Measurements from ENCODE around the gene BRD1.

BRD1 gene

GRCh38 chr22:49827853-49828598, at the start of gene BRD1:
Gene BRD1 (minus strand): TSS chr22:49827873. CDS start chr22:49824317, 3,556 bp downstream.
- peak; percentile 59 for DNase-seq

- DNase-seq = no peak
These were observed 45.7 kb upstream of the BRD1 start for GRCh38 chr22:49873228-49873940.

- no peak for DNase-seq
These were observed 44.7 kb upstream of the BRD1 start for GRCh38 chr22:49872347-49872746.

- no peak for DNase-seq
These were observed 43.8 kb upstream of the BRD1 start for GRCh38 chr22:49871482-49871881.

GRCh38 chr22:49869845-49870712, 42.4 kb upstream of the BRD1 start:
- no peak for DNase-seq

GRCh38 chr22:49869086-49869830, 41.6 kb upstream of the BRD1 start:
- no peak for DNase-seq

GRCh38 chr22:49867303-49868265, 39.9 kb upstream of the BRD1 start:
- no peak for DNase-seq

- no peak for DNase-seq
These were observed 39.0 kb upstream of the BRD1 start for GRCh38 chr22:49866646-49867045.

GRCh38 chr22:49866134-49866533, 38.5 kb upstream of the BRD1 start:
- no peak for DNase-seq

GRCh38 chr22:49865156-49865555, 37.5 kb upstream of the BRD1 start:
- no peak for DNase-seq

GRCh38 chr22:49863931-49864330, 36.3 kb upstream of the BRD1 start:
- DNase-seq = no peak

GRCh38 chr22:49862496-49862776, 34.8 kb upstream of the BRD1 start:
- DNase-seq = no peak

GRCh38 chr22:49861642-49862495, 34.2 kb upstream of the BRD1 start:
- DNase-seq = no peak

GRCh38 chr22:49858827-49859226, 31.2 kb upstream of the BRD1 start:
- DNase-seq = no peak

GRCh38 chr22:49856766-49857618, 29.3 kb upstream of the BRD1 start:
- DNase-seq = no peak

GRCh38 chr22:49856343-49856742, 28.7 kb upstream of the BRD1 start:
- no peak for DNase-seq

GRCh38 chr22:49855251-49855911, 27.7 kb upstream of the BRD1 start:
- DNase-seq = no peak

GRCh38 chr22:49853981-49854831, 26.5 kb upstream of the BRD1 start:
- peak; percentile 37 for DNase-seq
